ENCODE measurements around the gene PHC2.

PHC2 gene

DNA sequence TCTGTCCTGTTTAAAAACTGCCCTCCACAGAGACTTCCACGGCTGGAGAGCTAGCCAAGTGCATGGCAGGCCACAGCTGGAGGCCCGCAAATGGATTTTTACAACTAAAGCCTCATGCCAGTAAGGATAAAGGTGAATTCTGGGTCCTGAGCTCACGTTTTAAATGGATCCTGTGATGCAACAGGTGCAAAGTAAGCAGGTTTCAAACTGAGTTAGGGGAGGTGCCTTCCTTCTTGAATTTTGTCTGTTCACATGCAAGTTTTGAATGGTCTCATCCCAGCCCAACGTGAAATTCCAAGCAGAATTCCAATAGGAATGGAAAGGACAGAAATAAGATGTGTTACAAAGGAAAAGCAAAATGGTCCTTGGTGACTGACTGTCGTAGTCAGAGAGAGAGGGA, 73.8 kb downstream of the PHC2 start:
- no peak overlapping the region for H3K4me2 ChIP-seq (ENCODE audit: low read depth, low read length, poor library complexity, severe bottlenecking)
- H3K9me2 ChIP-seq (replicated peaks; ENCODE audit: low read depth, low read length) = no peaks in the 10 kb centered on the region
- H2AFZ ChIP-seq (ENCODE audit: low read length) = no peak overlapping the region
- no peak overlapping the region for H3K4me3 ChIP-seq (ENCODE audit: low read length, poor library complexity, severe bottlenecking)
- H4K20me1 ChIP-seq (ENCODE audit: insufficient read depth, low read length, poor library complexity, severe bottlenecking) = no peaks in the 10 kb centered on the region
- TF ChIP-seq EZH2phosphoT487 (IDR thresholded peaks at IDR 0.05; ENCODE audit: borderline replicate concordance) = no peak
- TF ChIP-seq, protein P1, sequence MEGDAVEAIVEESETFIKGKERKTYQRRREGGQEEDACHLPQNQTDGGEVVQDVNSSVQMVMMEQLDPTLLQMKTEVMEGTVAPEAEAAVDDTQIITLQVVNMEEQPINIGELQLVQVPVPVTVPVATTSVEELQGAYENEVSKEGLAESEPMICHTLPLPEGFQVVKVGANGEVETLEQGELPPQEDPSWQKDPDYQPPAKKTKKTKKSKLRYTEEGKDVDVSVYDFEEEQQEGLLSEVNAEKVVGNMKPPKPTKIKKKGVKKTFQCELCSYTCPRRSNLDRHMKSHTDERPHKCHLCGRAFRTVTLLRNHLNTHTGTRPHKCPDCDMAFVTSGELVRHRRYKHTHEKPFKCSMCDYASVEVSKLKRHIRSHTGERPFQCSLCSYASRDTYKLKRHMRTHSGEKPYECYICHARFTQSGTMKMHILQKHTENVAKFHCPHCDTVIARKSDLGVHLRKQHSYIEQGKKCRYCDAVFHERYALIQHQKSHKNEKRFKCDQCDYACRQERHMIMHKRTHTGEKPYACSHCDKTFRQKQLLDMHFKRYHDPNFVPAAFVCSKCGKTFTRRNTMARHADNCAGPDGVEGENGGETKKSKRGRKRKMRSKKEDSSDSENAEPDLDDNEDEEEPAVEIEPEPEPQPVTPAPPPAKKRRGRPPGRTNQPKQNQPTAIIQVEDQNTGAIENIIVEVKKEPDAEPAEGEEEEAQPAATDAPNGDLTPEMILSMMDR (conservative IDR thresholded peaks at IDR 0.05; ENCODE audit: low read length) = no peak
- peaks cover 2% of the 10 kb centered on the region; the same call in 1 of the 2 replicates for H3K79me2 ChIP-seq (ENCODE audit: insufficient read depth, low read length)
- no peaks in the 10 kb centered on the region for H3K27me3 ChIP-seq (ENCODE audit: insufficient read depth, low read length, poor library complexity, severe bottlenecking)
- H3K9me3 ChIP-seq (ENCODE audit: insufficient read depth, low read depth, low read length) = no peaks in the 10 kb centered on the region
- peaks cover 5% of the 10 kb centered on the region; the same call in 1 of the 2 replicates for H3F3A ChIP-seq (ENCODE audit: low read depth)
- peaks cover 16% of the 10 kb centered on the region for H3K4me1 ChIP-seq (ENCODE audit: insufficient read depth, low read length, poor library complexity, severe bottlenecking)
- no peaks in the 10 kb centered on the region for H3K36me3 ChIP-seq (ENCODE audit: insufficient read depth, low read length)
- no peak overlapping the region for H3K9ac ChIP-seq (ENCODE audit: low read depth, low read length, poor library complexity, severe bottlenecking)

DNA sequence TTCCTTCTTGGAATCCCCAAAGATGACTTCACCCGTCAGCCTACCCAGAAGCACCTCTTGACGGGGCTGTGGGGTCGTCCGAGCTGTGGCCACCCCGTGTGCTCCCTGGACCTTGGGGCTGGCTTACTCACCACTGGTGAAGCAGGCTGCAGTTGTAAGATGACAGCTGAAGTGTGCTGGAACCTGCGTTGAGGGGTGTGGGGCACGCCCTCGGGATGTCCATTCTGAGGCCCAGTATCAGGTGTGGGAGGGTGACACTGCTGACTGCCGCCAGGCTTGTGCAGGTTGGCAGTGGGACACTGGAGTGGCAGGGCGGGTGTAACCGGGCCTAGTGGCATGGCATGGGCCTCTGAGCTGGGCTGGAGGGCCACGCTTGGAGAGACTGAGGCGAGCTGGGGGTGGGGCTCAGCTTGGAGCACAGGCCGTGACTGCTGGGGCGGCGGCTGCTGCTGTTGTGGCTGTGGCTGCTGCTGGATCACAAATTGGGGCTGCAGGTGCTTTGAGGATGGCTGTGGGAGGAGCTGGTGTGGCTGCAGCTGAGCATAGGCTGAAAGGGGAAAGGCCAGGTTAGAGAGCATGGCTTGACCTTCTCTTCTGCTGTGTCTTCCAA, 76.1 kb downstream of the PHC2 start:
- H3K9me3 ChIP-seq (ENCODE audit: insufficient read depth, low read depth, low read length) = no peaks in the 10 kb centered on the region
- no peaks in the 10 kb centered on the region for H3K9me2 ChIP-seq (replicated peaks; ENCODE audit: low read depth, low read length)
- no peak overlapping the region for H3K9ac ChIP-seq (ENCODE audit: low read depth, low read length, poor library complexity, severe bottlenecking)
- H2AFZ ChIP-seq (ENCODE audit: low read length) = no peak overlapping the region
- no peaks in the 10 kb centered on the region for H3K36me3 ChIP-seq (ENCODE audit: insufficient read depth, low read length)
- no peaks in the 10 kb centered on the region for H4K20me1 ChIP-seq (ENCODE audit: insufficient read depth, low read length, poor library complexity, severe bottlenecking)
- peaks cover 23% of the 10 kb centered on the region for H3K79me2 ChIP-seq (ENCODE audit: insufficient read depth, low read length)
- no peak for TF ChIP-seq EZH2phosphoT487 (IDR thresholded peaks at IDR 0.05; ENCODE audit: borderline replicate concordance)
- TF ChIP-seq, protein P1 (conservative IDR thresholded peaks at IDR 0.05; ENCODE audit: low read length) = no peak
- peaks cover 15% of the 10 kb centered on the region for H3K4me1 ChIP-seq (ENCODE audit: insufficient read depth, low read length, poor library complexity, severe bottlenecking)
- H3K27me3 ChIP-seq (ENCODE audit: insufficient read depth, low read length, poor library complexity, severe bottlenecking) = no peaks in the 10 kb centered on the region
- no peak overlapping the region for H3K4me3 ChIP-seq (ENCODE audit: low read length, poor library complexity, severe bottlenecking)
- no peaks in the 10 kb centered on the region for H3F3A ChIP-seq (ENCODE audit: low read depth)
- H3K4me2 ChIP-seq (ENCODE audit: low read depth, low read length, poor library complexity, severe bottlenecking) = no peak overlapping the region

DNA sequence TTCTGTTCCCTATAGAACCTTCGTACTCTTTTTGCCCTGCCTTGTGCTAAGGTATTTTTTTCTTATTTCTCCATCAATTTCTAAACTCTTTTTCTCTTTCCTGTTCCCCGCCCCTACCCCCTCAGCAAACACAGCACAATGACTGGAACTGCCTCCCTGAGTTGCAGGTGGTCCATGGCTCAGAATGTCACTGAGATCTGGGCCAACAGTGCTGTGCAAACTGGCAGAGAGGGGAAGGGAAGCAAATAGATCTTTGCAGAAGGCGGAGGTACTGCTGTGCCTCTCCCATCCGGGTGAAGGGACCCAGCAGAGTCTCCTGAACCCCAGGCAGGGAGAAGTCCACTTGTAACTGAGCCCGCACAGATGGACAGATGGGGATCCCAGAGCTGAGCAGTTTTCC, 77.4 kb downstream of the PHC2 start:
- Histone ChIP-seq H3K36me3 (ENCODE audit: insufficient read depth, low read length) (no peaks in the 10 kb centered on the region), H3K79me2 (ENCODE audit: insufficient read depth, low read length) (peaks cover 30% of the 10 kb centered on the region), H3K9me3 (ENCODE audit: insufficient read depth, low read depth, low read length) (no peaks in the 10 kb centered on the region), H3F3A (ENCODE audit: low read depth) (no peaks in the 10 kb centered on the region), H4K20me1 (ENCODE audit: insufficient read depth, low read length, poor library complexity, severe bottlenecking) (peaks cover 6% of the 10 kb centered on the region), H3K9ac (ENCODE audit: low read depth, low read length, poor library complexity, severe bottlenecking) (no peak overlapping the region), H3K4me2 (ENCODE audit: low read depth, low read length, poor library complexity, severe bottlenecking) (no peak overlapping the region), H3K4me1 (ENCODE audit: insufficient read depth, low read length, poor library complexity, severe bottlenecking) (peaks cover 17% of the 10 kb centered on the region), H3K9me2 (replicated peaks; ENCODE audit: low read depth, low read length) (no peaks in the 10 kb centered on the region), H3K4me3 (ENCODE audit: low read length, poor library complexity, severe bottlenecking) (no peak overlapping the region), H3K27me3 (ENCODE audit: insufficient read depth, low read length, poor library complexity, severe bottlenecking) (no peaks in the 10 kb centered on the region), H2AFZ (ENCODE audit: low read length) (no peak overlapping the region)
- TF ChIP-seq, protein P1 (conservative IDR thresholded peaks at IDR 0.05; ENCODE audit: low read length) = no peak
- TF ChIP-seq EZH2phosphoT487 (IDR thresholded peaks at IDR 0.05; ENCODE audit: borderline replicate concordance) = no peak
